NB4 (cell line): ENCODE data around the gene SERPINA1.

ENCODE experiments used
- CTCF ChIP-seq: IDR thresholded peaks from one replicate; pipeline ENCODE4 v1.5.1; 2012; ENCODE audit warnings: low read depth, low read length
- MAX ChIP-seq: IDR thresholded peaks from 2 replicates; pipeline ENCODE4 v1.6.1; 2011; ENCODE audit warnings: low read depth, low read length
- MYC ChIP-seq: IDR thresholded peaks from 2 replicates; pipeline ENCODE4 v1.6.1; 2011; ENCODE audit warnings: low read depth, low read length
- POLR2A ChIP-seq: IDR thresholded peaks from 2 replicates; pipeline ENCODE4 v1.6.1; 2011; ENCODE audit warnings: mild to moderate bottlenecking; ENCODE audit not compliant: insufficient read length; ENCODE audit errors: extremely low read depth

- TF ChIP-seq CTCF (no peak), POLR2A (no peak), MYC (no peak), MAX (no peak)
Observed at GRCh38 chr14:94375552-94376107, 12.8 kb downstream of the SERPINA1 start.
